GM18505 (cell line): ENCODE results near the gene SBK2.

Experiments
- ATAC-seq: cut with Tn5 transposase; IDR thresholded peaks from one replicate; pipeline ENCODE4 v1.9.1; 2021; ENCODE audit not compliant: unreplicated experiment
- POLR2A ChIP-seq: IDR thresholded peaks from 4 replicates; pipeline ENCODE4 v1.6.1; 2011; ENCODE audit warnings: borderline replicate concordance; ENCODE audit not compliant: insufficient read depth, insufficient read length; ENCODE audit errors: extremely low read depth

The SBK2 gene

GRCh38 chr19:55495646-55496349 lies 41.1 kb downstream of the SBK2 start:
- no peak for ATAC-seq
- no peak for TF ChIP-seq POLR2A

DNA sequence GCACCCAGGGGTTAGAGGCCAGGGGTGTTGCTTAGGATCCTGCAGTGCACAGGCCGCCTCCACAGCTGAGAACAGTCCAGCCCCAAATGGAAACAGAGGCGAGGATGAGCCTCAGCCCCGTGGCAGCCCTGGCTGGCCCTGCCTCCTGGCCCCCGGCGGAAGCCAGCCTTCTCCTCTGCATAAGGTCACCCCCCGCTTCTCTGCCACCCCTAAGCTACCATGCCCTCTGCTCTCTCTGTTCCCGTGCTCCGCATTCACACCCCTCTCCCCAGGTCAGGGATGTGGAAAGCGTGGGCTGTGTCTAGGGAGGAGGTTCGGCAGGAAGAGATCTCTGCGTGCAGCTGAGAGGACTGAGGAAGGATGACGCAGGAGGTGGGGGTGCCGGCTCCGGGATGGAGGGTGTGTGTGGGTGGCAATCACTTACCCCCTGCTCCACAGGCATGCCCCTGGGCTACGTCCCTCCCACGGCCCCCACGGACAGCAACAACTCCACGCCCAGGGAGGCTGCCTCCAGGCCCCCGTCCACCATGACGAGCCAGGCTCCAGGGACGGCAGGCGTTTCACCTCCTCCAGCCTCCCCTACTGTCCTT lies 42.7 kb downstream of the SBK2 start:
- no peak for TF ChIP-seq POLR2A
- no peak for ATAC-seq

DNA sequence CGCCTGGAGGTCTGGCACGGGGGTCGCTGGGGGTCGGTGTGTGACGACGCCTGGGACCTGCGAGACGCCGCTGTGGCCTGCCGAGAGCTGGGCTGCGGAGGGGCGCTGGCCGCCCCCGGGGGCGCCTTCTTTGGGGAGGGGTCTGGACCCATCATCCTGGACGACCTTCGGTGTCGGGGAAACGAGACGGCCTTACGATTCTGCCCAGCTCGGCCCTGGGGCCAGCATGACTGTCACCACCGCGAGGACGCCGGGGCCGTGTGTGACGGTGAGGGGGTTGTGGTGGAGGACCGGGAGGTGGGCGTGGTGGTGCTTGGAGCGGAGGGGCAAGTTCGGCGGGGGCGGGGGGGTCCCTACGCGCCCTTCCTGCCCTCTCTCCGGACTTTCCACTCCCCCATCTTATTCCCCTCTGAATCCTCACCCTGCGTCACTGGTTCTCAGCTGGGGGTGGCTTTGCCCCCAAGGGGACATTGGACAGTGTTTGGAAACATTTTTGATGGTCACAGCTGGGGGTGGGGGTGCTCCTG lies 43.2 kb downstream of the SBK2 start:
- no peak for ATAC-seq
- no peak for TF ChIP-seq POLR2A

- no peak for TF ChIP-seq POLR2A
- no peak for ATAC-seq
These were observed 43.8 kb downstream of the SBK2 start for GRCh38 chr19:55493052-55493644.

GRCh38 chr19:55492362-55492944 lies 44.5 kb downstream of the SBK2 start:
- ATAC-seq = no peak

GRCh38 chr19:55491546-55492360 lies 45.2 kb downstream of the SBK2 start:
- ATAC-seq = no peak
- no peak for TF ChIP-seq POLR2A

More at GRCh38 chr19:55492362-55492944, 44.5 kb downstream of the SBK2 start:
- no peak for TF ChIP-seq POLR2A

- ATAC-seq = no peak
- TF ChIP-seq POLR2A = no peak
These were observed 46.2 kb downstream of the SBK2 start for GRCh38 chr19:55490478-55491432.

DNA sequence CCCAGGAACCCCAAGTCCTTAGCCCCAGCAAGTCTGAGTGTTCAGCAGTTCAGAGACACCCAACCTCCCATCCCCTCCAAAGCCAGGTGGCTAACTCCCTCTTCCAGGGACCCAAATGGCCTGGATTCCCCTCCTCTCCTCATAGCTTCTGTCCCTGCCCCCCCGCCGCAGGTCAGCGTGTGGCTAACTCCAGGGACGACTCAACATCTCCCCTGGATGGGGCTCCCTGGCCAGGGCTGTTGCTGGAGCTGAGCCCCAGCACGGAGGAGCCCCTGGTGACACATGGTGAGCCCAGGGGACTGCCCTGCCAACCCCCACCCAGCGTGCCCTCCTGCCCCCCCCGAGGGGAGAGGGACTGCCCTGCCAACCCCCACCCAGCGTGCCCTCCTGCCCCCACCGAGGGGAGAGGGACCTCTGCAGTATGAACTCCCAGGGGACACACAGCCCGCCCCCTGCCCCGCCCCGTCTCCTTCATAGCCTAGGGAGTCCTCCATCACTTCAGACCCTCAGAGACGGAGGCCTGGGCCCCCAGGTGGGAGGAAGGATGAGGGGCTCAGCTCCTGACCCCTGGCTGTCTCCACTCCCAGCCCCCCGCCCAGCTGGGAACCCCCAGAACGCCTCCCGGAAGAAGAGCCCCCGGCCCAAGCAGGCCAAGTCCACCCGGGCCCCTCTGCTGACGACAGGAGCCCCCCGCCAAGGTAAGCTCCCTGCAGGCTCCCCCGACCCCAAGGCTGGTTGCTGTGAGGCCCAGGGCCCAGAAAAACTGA lies 47.0 kb downstream of the SBK2 start:
- TF ChIP-seq POLR2A = no peak
- ATAC-seq = no peak

DNA sequence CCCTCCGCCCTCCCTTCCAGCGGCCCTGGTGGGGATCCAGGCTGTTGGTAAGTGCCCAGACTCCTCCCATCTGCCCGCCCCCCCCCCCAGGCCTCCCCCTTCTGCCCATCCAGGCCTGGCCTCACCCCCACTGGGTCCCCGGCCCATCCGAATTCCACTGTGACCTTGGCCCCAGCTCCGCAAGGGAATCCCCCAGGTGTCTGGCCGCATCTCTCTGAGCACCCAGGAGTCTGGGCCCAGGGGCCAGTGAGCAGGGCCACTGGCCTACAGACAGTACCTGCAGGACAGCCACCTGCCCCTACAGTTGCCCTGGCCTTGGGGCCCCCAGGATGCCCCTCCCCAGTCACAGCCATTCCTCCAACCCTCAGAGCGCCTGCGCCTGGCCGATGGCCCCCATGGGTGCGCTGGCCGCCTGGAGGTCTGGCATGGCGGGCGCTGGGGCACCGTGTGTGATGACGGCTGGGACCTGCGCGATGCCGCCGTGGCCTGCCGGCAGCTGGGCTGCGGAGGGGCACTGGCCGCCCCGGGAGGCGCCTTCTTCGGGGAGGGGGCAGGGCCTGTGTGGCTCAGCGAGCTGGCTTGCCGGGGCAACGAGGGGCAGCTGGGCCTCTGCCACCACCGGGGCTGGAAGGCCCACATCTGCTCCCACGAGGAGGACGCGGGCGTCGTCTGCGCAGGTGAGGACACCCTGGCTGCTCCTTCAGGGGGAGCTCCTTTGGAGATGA lies 47.8 kb downstream of the SBK2 start:
- no peak for ATAC-seq
- no peak for TF ChIP-seq POLR2A

GRCh38 chr19:55487924-55488687 lies 48.8 kb downstream of the SBK2 start, which contains the start of gene SSC5D:
Gene SSC5D, plus strand, starts transcription at chr19:55488436. Its CDS starts 154 bp downstream, at chr19:55488590.
- TF ChIP-seq POLR2A = no peak
- no peak for ATAC-seq
